Measurements from ENCODE around the gene ABCD3. TPM values are rescaled to one million over a fixed set of nuclear protein-coding genes. Genes with fewer than 3 reads are reported as not detected.

Gene ABCD3
- total and polyA plus RNA-seq, 2 of the 4 experiments (the other 2 are of a cell fraction) = 13.6 to 32.6 TPM

DNA sequence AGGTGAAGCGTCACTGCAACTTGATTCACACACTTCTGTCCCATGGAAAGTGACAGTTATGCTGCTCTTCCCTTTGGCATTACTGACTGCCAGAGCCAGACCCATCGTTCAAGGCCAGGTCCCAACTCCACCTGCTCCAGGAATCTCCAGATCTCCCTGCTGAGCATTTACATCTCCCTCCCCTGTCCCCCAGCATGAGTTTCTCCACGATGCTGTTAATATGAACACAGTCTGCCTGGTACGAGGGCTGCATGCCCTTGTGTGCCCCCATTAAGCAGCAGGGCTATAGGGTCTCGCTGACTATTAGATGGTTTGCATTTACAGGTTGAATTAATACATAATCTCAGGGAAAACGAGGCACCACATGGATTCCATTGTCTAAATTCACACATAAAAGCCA, 119.1 kb downstream of the ABCD3 start:
- no peak overlapping the region for H2BK15ac ChIP-seq (ENCODE audit: low read depth, low read length)
- dilution Hi-C loops (cut with HindIII; ENCODE audit: low sequenced_read_pairs, unreplicated experiment) (loop anchor here (25.0 kb wide), 1 partner anchor 250 kb away; no protein-coding TSS in a partner anchor), in situ Hi-C loops (cut with MboI; ENCODE audit: low sequenced_read_pairs) (no loop called here), intact Hi-C loops (cut with micrococcal nuclease) (no loop called here)
- H4K91ac ChIP-seq (ENCODE audit: insufficient read depth, low read depth, low read length) = 0 out of 2 replicates have a peak overlapping the region, but pooled peaks have one; percentile 1
- ATAC-seq (ENCODE audit: low read depth) (no peak), DNase-seq (no peak)
- peak overlapping the region in 1 of 2 experiments; percentile 44; a peak in 2 of 4 replicates for H4K8ac ChIP-seq (ENCODE audit: low read depth in 2 of 2, low read length in 2 of 2)
- BruUV-seq (replicated peaks) = no TSS peak
- H3K4me3 ChIP-seq (ENCODE audit: insufficient read depth, low read depth, low read length) = peak overlapping the region; percentile 20
- H2BK20ac ChIP-seq (ENCODE audit: low read depth, low read length) = no peak overlapping the region
- peak; percentile 76 for TF ChIP-seq POLR2A (IDR thresholded peaks at IDR 0.05; ENCODE audit: low read depth, low read length)
- no peak for TF ChIP-seq MAZ (IDR thresholded peaks at IDR 0.05; ENCODE audit: borderline replicate concordance, low read depth, low read length)
- no peak overlapping the region; the same call in 1 of the 2 replicates for H3K18ac ChIP-seq (ENCODE audit: low read depth, low read length)
- peak overlapping the region; percentile 74 for H3K14ac ChIP-seq (replicated peaks; ENCODE audit: low read depth, low read length)
- H4K20me1 ChIP-seq (ENCODE audit: insufficient read depth, low read length) = peaks cover 88% of the 10 kb centered on the region
- 83% methylated on average over 2 of the region's 6 CpGs; no CpG with 5 or more reads in 1 of the 2 experiments for WGBS, 2 experiments (ENCODE audit: extremely low coverage in 2 of 2, insufficient read length in 1 of 2)
- H3K23ac ChIP-seq (ENCODE audit: low read depth, low read length) = peak overlapping the region; percentile 91; the same call in 1 of the 2 replicates
- H3K9me3 ChIP-seq (ENCODE audit: control insufficient read depth, insufficient read depth, low read length) = no peaks in the 10 kb centered on the region
- peak overlapping the region; percentile 24; the same call in 1 of the 2 replicates for H2BK120ac ChIP-seq (ENCODE audit: low read depth, low read length)
- peak overlapping the region; percentile 80 for H2BK5ac ChIP-seq (ENCODE audit: low read depth, low read length, poor library complexity, severe bottlenecking)
- H3K36me3 ChIP-seq (ENCODE audit: control insufficient read depth, insufficient read depth, low read length) = peaks cover 63% of the 10 kb centered on the region
- no peak overlapping the region for H2AFZ ChIP-seq (replicated peaks; ENCODE audit: low read length, poor library complexity)
- peak overlapping the region; percentile 76 for H3K4me2 ChIP-seq (ENCODE audit: low read depth, low read length)
- H2AK5ac ChIP-seq (ENCODE audit: low read depth, low read length) = no peak overlapping the region
- H3K56ac ChIP-seq (ENCODE audit: extremely low read depth, insufficient read depth, low read length) = peak overlapping the region; percentile 24; the same call in 1 of the 2 replicates
- peak overlapping the region; percentile 51 for H3K9ac ChIP-seq (ENCODE audit: low read depth, low read length)
- H3K4me1 ChIP-seq (ENCODE audit: control insufficient read depth, insufficient read depth, low read length) = peaks cover 6% of the 10 kb centered on the region
- no peaks in the 10 kb centered on the region for H3K27me3 ChIP-seq (ENCODE audit: control insufficient read depth, insufficient read depth, low read length)
- peak overlapping the region; percentile 48; the same call in 1 of the 2 replicates for H3K4ac ChIP-seq (ENCODE audit: low read depth, low read length)
- H3K9me1 ChIP-seq (ENCODE audit: insufficient read depth, low read length) = peaks cover 11% of the 10 kb centered on the region; the same call in 1 of the 2 replicates
- H4K5ac ChIP-seq (ENCODE audit: low read depth, low read length) = no peak overlapping the region
- H3K27ac ChIP-seq (ENCODE audit: insufficient read depth, low read length) = peak overlapping the region; percentile 10; the same call in 1 of the 2 replicates
- H2AK9ac ChIP-seq (replicated peaks; ENCODE audit: low read depth, low read length, poor library complexity) = peak overlapping the region; percentile 25
- ChIA-PET CTCF (no interaction called here), POLR2A (ENCODE audit: unreplicated experiment) (interaction anchor here (0.5 to 0.7 kb wide), 3 partner anchors 391 to 740 kb away, joined by 3 to 5 read pairs (median 4); no protein-coding TSS in a partner anchor)
- H3K79me1 ChIP-seq (ENCODE audit: low read depth in 1 of 2, low read length in 2 of 2) = peaks cover 22 to 67% of the 10 kb centered on the region in 2 experiments
